K562 (cell line): Measurements from ENCODE around the gene BCAR3. TPM values are rescaled to one million over a fixed set of nuclear protein-coding genes. Genes with fewer than 3 reads are reported as not detected.

Source experiments
- ATAC-seq: fragments of 200-7000 bp; cut with Tn5 transposase; 3 replicates; pipeline ENCODE4 v1.9.1; 2020; ENCODE audit warnings: moderate library complexity
- BruUV-seq: library from RNA; stranded (reverse); fragments of 400-500 nt; replicated peaks from 2 replicates; lab custom pipeline; 2021; lab: Mats Ljungman, UMichigan
- CTCF ChIA-PET: fragments of 300-600 bp; formaldehyde crosslinking; extraction: SDS; loops from one replicate; lab custom pipeline; 2021; ENCODE audit warnings: low intra/inter-chr PET ratio; lab: Yijun Ruan, JAX
- POLR2A ChIA-PET: fragments of 300-600, 350-650 bp; sonication (Branson Sonifier 250); formaldehyde crosslinking; extraction: SDS; loops from one replicate; lab custom pipeline; 2021; ENCODE audit warnings: antibody characterized with exemption, inconsistent platforms; lab: Yijun Ruan, JAX
- DNase-seq, 4 experiments: peaks; one replicate each; pipeline versions ENCODE4 v3.0.0 to v3.0.0-alpha.2; 2011 to 2018; ENCODE audit warnings: low spot score in 3 of 4, mixed read lengths in 3 of 4; ENCODE audit errors: extremely low read depth in 1 of 4
- FAIRE-seq: peaks from 2 replicates; lab custom pipeline; 2011; peaks lifted over from hg19 to GRCh38; lab: Jason Lieb, UNC
- H2AFZ ChIP-seq: 2 replicates; pipeline ENCODE4 v1.6.0; 2011; ENCODE audit warnings: low read depth, low read length, control low read depth, inconsistent platforms
- H3K27ac ChIP-seq: fragments of 200-600 bp; 3 replicates; pipeline ENCODE4 v1.8.0; 2011; ENCODE audit warnings: low read depth, mild to moderate bottlenecking, control low read depth, inconsistent platforms, low read length, moderate library complexity, mixed read lengths; ENCODE audit errors: extremely low read depth
- H3K27me3 ChIP-seq, 2 experiments: fragments of 300-600 bp in 1 of 2; 2 replicates in 1 of 2; 3 replicates in 1 of 2; pipeline versions ENCODE4 v1.6.0 to v1.8.0; 2011; ENCODE audit warnings: inconsistent platforms in 2 of 2, low read length in 2 of 2, mild to moderate bottlenecking in 1 of 2, mixed read lengths in 1 of 2, moderate library complexity in 1 of 2; ENCODE audit not compliant: control insufficient read depth in 2 of 2, insufficient read depth in 2 of 2
- H3K36me3 ChIP-seq: fragments of 300-600 bp; 3 replicates; pipeline ENCODE4 v1.8.0; 2011; ENCODE audit warnings: mild to moderate bottlenecking, low read length, inconsistent platforms; ENCODE audit not compliant: control insufficient read depth, insufficient read depth
- H3K4me1 ChIP-seq, 2 experiments: fragments of 200-600 bp in 1 of 2; replicated peaks in 1 of 2; 2 replicates in 1 of 2; 3 replicates in 1 of 2; pipeline versions ENCODE4 v1.5.1 to v1.8.0; 2011; ENCODE audit warnings: inconsistent platforms in 2 of 2, low read length in 2 of 2, mild to moderate bottlenecking in 1 of 2, mixed read lengths in 1 of 2, moderate library complexity in 1 of 2; ENCODE audit not compliant: control insufficient read depth in 2 of 2, insufficient read depth in 2 of 2
- H3K4me2 ChIP-seq: 2 replicates; pipeline ENCODE4 v1.6.1; 2011; ENCODE audit warnings: low read length, control low read depth, inconsistent platforms, mixed read lengths; ENCODE audit not compliant: insufficient read depth
- H3K4me3 ChIP-seq: fragments of 200-600 bp; sonication (generic), shearing (Covaris generic); 2 replicates; pipeline ENCODE4 v1.5.1; 2016; ENCODE audit warnings: control low read depth, inconsistent platforms
- H3K79me2 ChIP-seq: fragments of 200-600 bp; 3 replicates; pipeline ENCODE4 v1.8.0; 2011; ENCODE audit warnings: low read length, inconsistent platforms; ENCODE audit not compliant: control insufficient read depth, insufficient read depth
- H3K9ac ChIP-seq, 2 experiments: 2 replicates each; pipeline versions ENCODE4 v1.6.0 to v1.6.1; 2011; ENCODE audit warnings: low read depth in 2 of 2, low read length in 2 of 2, control low read depth in 1 of 2, inconsistent platforms in 1 of 2, mild to moderate bottlenecking in 1 of 2, mixed read lengths in 1 of 2; ENCODE audit not compliant: insufficient read depth in 1 of 2
- H3K9me1 ChIP-seq: one replicate; pipeline ENCODE4 v1.6.0; 2011; ENCODE audit warnings: inconsistent platforms, mild to moderate bottlenecking, low read length, moderate library complexity; ENCODE audit not compliant: control insufficient read depth, insufficient read depth
- H3K9me3 ChIP-seq: replicated peaks from 2 replicates; pipeline ENCODE4 v1.5.1; 2011; ENCODE audit warnings: low read depth, low read length, inconsistent platforms; ENCODE audit not compliant: control insufficient read depth, insufficient read depth
- H4K20me1 ChIP-seq: replicated peaks from 2 replicates; pipeline ENCODE4 v1.6.1; 2011; ENCODE audit warnings: low read length, inconsistent platforms, mixed read lengths; ENCODE audit not compliant: control insufficient read depth, insufficient read depth
- FOXA1 ChIP-seq: fragments of 450-650 bp; IDR thresholded peaks from 2 replicates; pipeline ENCODE4 v1.6.1; 2016; ENCODE audit warnings: mild to moderate bottlenecking, borderline replicate concordance
- ILF3 ChIP-seq: fragments of 450-650 bp; IDR thresholded peaks from 2 replicates; pipeline ENCODE4 v1.6.1; 2018; ENCODE audit warnings: antibody characterized with exemption, mild to moderate bottlenecking, moderate library complexity, borderline replicate concordance
- IRF2 ChIP-seq: sonication (generic); formaldehyde crosslinking; IDR thresholded peaks from 2 replicates; pipeline ENCODE4 v1.8.1; 2022; ENCODE audit warnings: mild to moderate bottlenecking, missing genetic modification reagents
- NR3C1 ChIP-seq: sonication (generic); formaldehyde crosslinking; IDR thresholded peaks from 2 replicates; pipeline ENCODE4 v1.8.1; 2022; ENCODE audit warnings: missing genetic modification reagents
- SREBF1 ChIP-seq: fragments of 150-350 bp; IDR thresholded peaks from 2 replicates; pipeline ENCODE4 v1.6.1; 2014; ENCODE audit warnings: antibody characterized with exemption, low read depth, low read length, borderline replicate concordance
- TEAD2 ChIP-seq: fragments of 450-650 bp; IDR thresholded peaks from 2 replicates; pipeline ENCODE4 v1.6.1; 2016; ENCODE audit warnings: missing genetic modification characterization, control low read depth, missing compliant biosample characterization
- ZFPM2 ChIP-seq: fragments of 250-450 bp; sonication (Bioruptor Pico); IDR thresholded peaks from 2 replicates; pipeline ENCODE4 v1.5.1; 2022; ENCODE audit warnings: mild to moderate bottlenecking
- ZNF140 ChIP-seq: fragments of 250-450 bp; sonication (Bioruptor Pico); IDR thresholded peaks from 2 replicates; pipeline ENCODE4 v1.8.0; 2021; ENCODE audit warnings: moderate library complexity, mild to moderate bottlenecking, inconsistent platforms
- ZNF253 ChIP-seq: fragments of 250-450 bp; sonication (Bioruptor Pico); conservative IDR thresholded peaks from 2 replicates; pipeline ENCODE4 v1.6.1; 2021; ENCODE audit warnings: mild to moderate bottlenecking
- ZNF408 ChIP-seq: fragments of 250-450 bp; sonication (Bioruptor Pico); IDR thresholded peaks from 2 replicates; pipeline ENCODE4 v1.4.0; 2020; ENCODE audit warnings: low read depth, mild to moderate bottlenecking, moderate library complexity
- WGBS: fragments of 100-300 bp; shearing (Covaris generic); methylation state at CpG from one replicate; pipeline ENCODE4 v1.1.6; 2016; ENCODE audit warnings: low coverage, mixed read lengths; ENCODE audit not compliant: insufficient coverage; ENCODE audit errors: missing lambda C conversion rate; 5-methylcytosine and 5-hydroxymethylcytosine counted together
- in situ Hi-C: fragments of 300-500 bp; cut with MboI; formaldehyde crosslinking; loops from 4 replicates; pipeline ENCODE4 v1.15.0; 2018; ENCODE audit warnings: inconsistent platforms, mixed read lengths
- intact Hi-C: fragments of 100-400 bp; cut with micrococcal nuclease; formaldehyde crosslinking; loops from 2 replicates; pipeline ENCODE4 v1.14.2; 2022
- polyA plus RNA-seq, 8 experiments: library from polyadenylated mRNA; depleted of rRNA in 4 of 8; stranded (reverse) in 5 of 8; unstranded in 3 of 8; fragments of >200 nt; fragmentation: Nextera tagmentation in 2 of 8; fragmentation: Illumina TruSeq in 1 of 8; extraction: Ambion mirVana in 2 of 8; extraction: Trizol in 1 of 8; gene quantifications; 2 replicates each; pipeline versions ENCODE4 v1.2.1 to v1.2.3, GENCODE V29; 2011 to 2014; ENCODE audit warnings: inconsistent platforms in 1 of 8, missing spikeins in 1 of 8
- total RNA-seq, 7 experiments: library from RNA; depleted of rRNA in 6 of 7; stranded (reverse); fragments of >200 nt in 6 of 7; fragmentation: Illumina TruSeq in 2 of 7; extraction: Trizol in 2 of 7; gene quantifications; 2 replicates each; pipeline versions ENCODE4 v1.2.1 to v1.2.3, GENCODE V29; 2011 to 2021; ENCODE audit warnings: low replicate concordance in 1 of 7
- TF ChIP-seq, protein P1 (sequence below), 2 experiments: fragments of 450-650 bp in 1 of 2; sonication (generic) in 1 of 2; formaldehyde crosslinking in 1 of 2; IDR thresholded peaks; 2 replicates each; pipeline versions ENCODE4 v1.7.1 to v1.9.0; 2016 to 2022; ENCODE audit warnings: inconsistent platforms in 1 of 2, mild to moderate bottlenecking in 1 of 2, missing genetic modification reagents in 1 of 2
- TF ChIP-seq, protein P2 (sequence below), 2 experiments: fragments of 450-650 bp in 1 of 2; sonication (generic) in 1 of 2; formaldehyde crosslinking in 1 of 2; IDR thresholded peaks in 1 of 2; conservative IDR thresholded peaks in 1 of 2; 2 replicates each; pipeline versions ENCODE4 v1.6.1 to v1.8.1; 2016 to 2023; ENCODE audit warnings: mild to moderate bottlenecking in 2 of 2, moderate library complexity in 2 of 2, inconsistent platforms in 1 of 2, missing genetic modification reagents in 1 of 2

Gene BCAR3
- total and polyA plus RNA-seq, 9 of the 15 experiments (the other 6 are each of a cell fraction or from before 2014, with no cell fraction given), result 1.8 to 6.3 (median 3.8) TPM

DNA sequence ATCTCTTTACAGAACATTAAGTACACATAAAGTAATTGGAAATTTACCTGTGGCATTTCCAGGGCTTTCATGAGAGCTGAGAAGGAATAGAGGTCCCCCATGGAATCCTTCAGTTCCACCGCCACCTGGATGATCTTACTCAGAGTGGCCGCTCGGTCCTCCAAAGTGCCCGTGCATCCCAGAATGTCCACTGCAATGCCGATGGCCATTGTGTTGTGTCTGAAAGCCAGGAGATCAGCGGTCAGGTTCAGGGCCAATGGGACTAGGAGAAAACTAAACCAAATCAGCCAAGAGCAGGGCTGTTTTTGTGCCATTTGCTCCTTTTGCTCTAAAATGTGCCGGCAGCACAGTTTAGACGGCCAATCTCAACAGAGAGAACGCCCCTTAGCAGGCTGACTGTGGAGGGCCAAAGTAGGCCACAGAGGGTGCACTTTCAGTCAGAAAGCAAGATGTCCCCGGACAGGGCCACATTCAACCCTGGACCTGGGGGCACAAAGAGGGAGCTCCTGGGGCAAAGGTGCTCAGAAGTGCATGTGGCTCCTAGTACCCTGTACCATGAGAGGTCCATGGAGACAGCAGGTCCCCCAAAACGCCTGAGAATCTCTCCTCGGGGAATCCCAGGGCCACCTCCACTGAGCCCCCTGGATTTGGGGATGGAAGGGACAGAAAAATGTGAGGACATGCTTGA, 109.9 kb downstream of the BCAR3 start:
- no peaks in the 10 kb centered on the region for H3K36me3 ChIP-seq
- no peaks in the 10 kb centered on the region for H4K20me1 ChIP-seq
- POLR2A ChIA-PET, result no interaction called here
- TF ChIP-seq ILF3 (no peak), ZNF140 (CRISPR knock-in tag) (no peak), TEAD2 (tag) (no peak), IRF2 (CRISPR knock-in tag) (no peak), ZNF408 (no peak), ZNF253 (CRISPR knock-in tag) (no peak), ZFPM2 (CRISPR knock-in tag) (no peak), NR3C1 (CRISPR knock-in tag) (no peak), FOXA1 (no peak), SREBF1 (no peak)
- TF ChIP-seq, protein P1, sequence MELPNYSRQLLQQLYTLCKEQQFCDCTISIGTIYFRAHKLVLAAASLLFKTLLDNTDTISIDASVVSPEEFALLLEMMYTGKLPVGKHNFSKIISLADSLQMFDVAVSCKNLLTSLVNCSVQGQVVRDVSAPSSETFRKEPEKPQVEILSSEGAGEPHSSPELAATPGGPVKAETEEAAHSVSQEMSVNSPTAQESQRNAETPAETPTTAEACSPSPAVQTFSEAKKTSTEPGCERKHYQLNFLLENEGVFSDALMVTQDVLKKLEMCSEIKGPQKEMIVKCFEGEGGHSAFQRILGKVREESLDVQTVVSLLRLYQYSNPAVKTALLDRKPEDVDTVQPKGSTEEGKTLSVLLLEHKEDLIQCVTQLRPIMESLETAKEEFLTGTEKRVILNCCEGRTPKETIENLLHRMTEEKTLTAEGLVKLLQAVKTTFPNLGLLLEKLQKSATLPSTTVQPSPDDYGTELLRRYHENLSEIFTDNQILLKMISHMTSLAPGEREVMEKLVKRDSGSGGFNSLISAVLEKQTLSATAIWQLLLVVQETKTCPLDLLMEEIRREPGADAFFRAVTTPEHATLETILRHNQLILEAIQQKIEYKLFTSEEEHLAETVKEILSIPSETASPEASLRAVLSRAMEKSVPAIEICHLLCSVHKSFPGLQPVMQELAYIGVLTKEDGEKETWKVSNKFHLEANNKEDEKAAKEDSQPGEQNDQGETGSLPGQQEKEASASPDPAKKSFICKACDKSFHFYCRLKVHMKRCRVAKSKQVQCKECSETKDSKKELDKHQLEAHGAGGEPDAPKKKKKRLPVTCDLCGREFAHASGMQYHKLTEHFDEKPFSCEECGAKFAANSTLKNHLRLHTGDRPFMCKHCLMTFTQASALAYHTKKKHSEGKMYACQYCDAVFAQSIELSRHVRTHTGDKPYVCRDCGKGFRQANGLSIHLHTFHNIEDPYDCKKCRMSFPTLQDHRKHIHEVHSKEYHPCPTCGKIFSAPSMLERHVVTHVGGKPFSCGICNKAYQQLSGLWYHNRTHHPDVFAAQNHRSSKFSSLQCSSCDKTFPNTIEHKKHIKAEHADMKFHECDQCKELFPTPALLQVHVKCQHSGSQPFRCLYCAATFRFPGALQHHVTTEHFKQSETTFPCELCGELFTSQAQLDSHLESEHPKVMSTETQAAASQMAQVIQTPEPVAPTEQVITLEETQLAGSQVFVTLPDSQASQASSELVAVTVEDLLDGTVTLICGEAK (IDR thresholded peaks at IDR 0.05), result no peak
- TF ChIP-seq, protein P1 (CRISPR knock-in tag; IDR thresholded peaks at IDR 0.05), result no peak
- TF ChIP-seq, protein P2, sequence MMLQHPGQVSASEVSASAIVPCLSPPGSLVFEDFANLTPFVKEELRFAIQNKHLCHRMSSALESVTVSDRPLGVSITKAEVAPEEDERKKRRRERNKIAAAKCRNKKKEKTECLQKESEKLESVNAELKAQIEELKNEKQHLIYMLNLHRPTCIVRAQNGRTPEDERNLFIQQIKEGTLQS (IDR thresholded peaks at IDR 0.05), result no peak
- TF ChIP-seq, protein P2 (CRISPR knock-in tag; conservative IDR thresholded peaks at IDR 0.05), result no peak

More for the DNA sequence above, 109.9 kb downstream of the BCAR3 start:
- CTCF ChIA-PET, result no interaction called here
- no peak overlapping the region for H3K9ac ChIP-seq
- intact Hi-C loops, result no loop called here
- in situ Hi-C loops, result no loop called here
- whole genome bisulfite sequencing, result 64% methylated on average over 12 of the region's 12 CpGs
- no peak overlapping the region for H3K27ac ChIP-seq
- no peak for ATAC-seq
- no peaks in the 10 kb centered on the region for H3K9me1 ChIP-seq
- no peak overlapping the region for H3K4me2 ChIP-seq
- H3K4me3 ChIP-seq, result no peak overlapping the region
- FAIRE-seq, result no peak
- H3K27me3 ChIP-seq, result no peaks in the 10 kb centered on the region
- H3K79me2 ChIP-seq, result peaks cover 2% of the 10 kb centered on the region; the same call in 1 of the 3 replicates
- H2AFZ ChIP-seq, result no peak overlapping the region
- BruUV-seq, result no TSS peak
- no peaks in the 10 kb centered on the region for H3K9me3 ChIP-seq
- H3K4me1 ChIP-seq, result peaks cover 4 to 8% of the 10 kb centered on the region in 2 experiments; a peak in 4 of 5 replicates
- no peak for DNase-seq
